GM18508 (cell line): ENCODE measurements around the gene NDUFAF7.
"Not testable (repeated sequence)": the region's sequence is repeated elsewhere in the genome, so short reads cannot be mapped to it uniquely, and the experiment has no call there.

Experiments
- ATAC-seq: cut with Tn5 transposase; IDR thresholded peaks from one replicate; pipeline ENCODE4 v1.9.1; 2021; ENCODE audit warnings: moderate number of reproducible peaks; ENCODE audit not compliant: insufficient read depth, unreplicated experiment

Gene NDUFAF7

GRCh38 chr2:37211212-37211611 lies 20.2 kb upstream of the NDUFAF7 start:
- no peak for ATAC-seq

GRCh38 chr2:37211939-37212338 lies 19.5 kb upstream of the NDUFAF7 start:
- ATAC-seq, result no peak

GRCh38 chr2:37215250-37215649 lies 16.2 kb upstream of the NDUFAF7 start:
- no peak for ATAC-seq

- ATAC-seq, result no peak
Observed at GRCh38 chr2:37219046-37219445, 12.4 kb upstream of the NDUFAF7 start.

GRCh38 chr2:37223131-37223530 lies 8.3 kb upstream of the NDUFAF7 start:
- no peak for ATAC-seq

- ATAC-seq, result no peak
Observed at GRCh38 chr2:37224063-37224462, 7.4 kb upstream of the NDUFAF7 start.

GRCh38 chr2:37225129-37225528 lies 6.3 kb upstream of the NDUFAF7 start:
- not testable (repeated sequence) for ATAC-seq

- ATAC-seq, result no peak
Observed at GRCh38 chr2:37226863-37227262, 4.6 kb upstream of the NDUFAF7 start.

GRCh38 chr2:37228788-37229187 lies 2.7 kb upstream of the NDUFAF7 start:
- ATAC-seq, result no peak

GRCh38 chr2:37230581-37230980 lies 877 bp upstream of the NDUFAF7 start:
- no peak for ATAC-seq

- ATAC-seq, result peak; percentile 14
Observed at GRCh38 chr2:37232131-37232933, 874 bp downstream of the NDUFAF7 start.

GRCh38 chr2:37243435-37243834 lies 12.0 kb downstream of the NDUFAF7 start:
- no peak for ATAC-seq

GRCh38 chr2:37244017-37244416 lies 12.6 kb downstream of the NDUFAF7 start:
- ATAC-seq, result peak; percentile 74

GRCh38 chr2:37244755-37245154 lies 13.3 kb downstream of the NDUFAF7 start:
- ATAC-seq, result no peak

- no peak for ATAC-seq
Observed at GRCh38 chr2:37246205-37246604, 14.7 kb downstream of the NDUFAF7 start.

- no peak for ATAC-seq
Observed at GRCh38 chr2:37250869-37251740, 19.6 kb downstream of the NDUFAF7 start.

- ATAC-seq, result no peak
Observed at GRCh38 chr2:37262522-37262921, 31.1 kb downstream of the NDUFAF7 start.

GRCh38 chr2:37263839-37264238 lies 32.4 kb downstream of the NDUFAF7 start:
- ATAC-seq, result no peak

- no peak for ATAC-seq
Observed at GRCh38 chr2:37267685-37268084, 36.2 kb downstream of the NDUFAF7 start.

- ATAC-seq, result no peak
Observed at GRCh38 chr2:37268111-37268510, 36.7 kb downstream of the NDUFAF7 start.

GRCh38 chr2:37271376-37272067 lies 40.1 kb downstream of the NDUFAF7 start:
- ATAC-seq, result no peak
